ENCODE measurements around the gene NUP205.
A peak's percentile ranks its signal among the peaks of the same experiment; 100 is the strongest.

GRCh38 chr7:135512135-135512887 is 45.4 kb upstream of the NUP205 start:
- TF ChIP-seq, protein P1, sequence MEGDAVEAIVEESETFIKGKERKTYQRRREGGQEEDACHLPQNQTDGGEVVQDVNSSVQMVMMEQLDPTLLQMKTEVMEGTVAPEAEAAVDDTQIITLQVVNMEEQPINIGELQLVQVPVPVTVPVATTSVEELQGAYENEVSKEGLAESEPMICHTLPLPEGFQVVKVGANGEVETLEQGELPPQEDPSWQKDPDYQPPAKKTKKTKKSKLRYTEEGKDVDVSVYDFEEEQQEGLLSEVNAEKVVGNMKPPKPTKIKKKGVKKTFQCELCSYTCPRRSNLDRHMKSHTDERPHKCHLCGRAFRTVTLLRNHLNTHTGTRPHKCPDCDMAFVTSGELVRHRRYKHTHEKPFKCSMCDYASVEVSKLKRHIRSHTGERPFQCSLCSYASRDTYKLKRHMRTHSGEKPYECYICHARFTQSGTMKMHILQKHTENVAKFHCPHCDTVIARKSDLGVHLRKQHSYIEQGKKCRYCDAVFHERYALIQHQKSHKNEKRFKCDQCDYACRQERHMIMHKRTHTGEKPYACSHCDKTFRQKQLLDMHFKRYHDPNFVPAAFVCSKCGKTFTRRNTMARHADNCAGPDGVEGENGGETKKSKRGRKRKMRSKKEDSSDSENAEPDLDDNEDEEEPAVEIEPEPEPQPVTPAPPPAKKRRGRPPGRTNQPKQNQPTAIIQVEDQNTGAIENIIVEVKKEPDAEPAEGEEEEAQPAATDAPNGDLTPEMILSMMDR (IDR thresholded peaks at IDR 0.05; ENCODE audit: low read depth, low read length): peak; percentile 63
- TF ChIP-seq EZH2phosphoT487 (IDR thresholded peaks at IDR 0.05; ENCODE audit: low read depth): no peak
